Forelimb muscle (tissue), 1 donor: ENCODE data around the gene DDX47. TPM values are rescaled to one million over a fixed set of nuclear protein-coding genes. Genes with fewer than 3 reads are reported as not detected.
"Not testable (repeated sequence)": the region's sequence is repeated elsewhere in the genome, so short reads cannot be mapped to it uniquely, and the experiment has no call there.

ENCODE experiments used
- DNase-seq: peaks from one replicate; pipeline ENCODE4 v3.0.0-alpha.2; 2013; ENCODE audit warnings: low read depth
- polyA plus RNA-seq: library from polyadenylated mRNA; unstranded; fragments of 120-200 nt; gene quantifications from one replicate; pipeline ENCODE4 v1.2.1, GENCODE V29; 2013; ENCODE audit not compliant: insufficient read length

The DDX47 gene
- polyA plus RNA-seq, 1 donor, result 46.5 TPM

DNA sequence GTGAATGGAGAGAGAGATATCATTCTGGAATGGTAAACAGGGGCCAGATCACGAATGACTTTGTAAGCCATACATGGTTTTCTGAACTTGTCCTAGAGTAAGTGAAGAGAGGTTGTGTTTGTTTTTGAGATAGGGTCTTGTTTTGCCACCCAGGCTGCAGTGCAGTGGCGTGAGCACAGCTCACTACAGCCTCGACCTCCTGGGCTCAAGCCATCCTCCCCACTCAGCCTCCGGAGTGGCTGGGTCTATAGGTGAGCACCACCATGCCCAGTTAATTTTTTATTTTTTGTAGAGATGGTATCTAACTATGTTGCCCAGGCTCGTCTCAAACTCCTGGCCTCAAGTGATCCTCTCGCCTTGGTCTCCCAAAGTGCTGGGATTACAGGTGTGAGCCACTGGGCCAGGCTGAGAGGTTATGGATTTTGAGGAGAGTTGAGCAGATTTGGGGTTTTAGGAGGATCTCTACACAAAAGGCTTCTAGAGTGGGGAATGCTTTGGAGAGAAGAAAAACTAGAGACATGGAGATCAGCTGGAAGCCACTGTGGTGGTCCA is 58.5 kb downstream of the DDX47 start:
- no peak for DNase-seq

DNA sequence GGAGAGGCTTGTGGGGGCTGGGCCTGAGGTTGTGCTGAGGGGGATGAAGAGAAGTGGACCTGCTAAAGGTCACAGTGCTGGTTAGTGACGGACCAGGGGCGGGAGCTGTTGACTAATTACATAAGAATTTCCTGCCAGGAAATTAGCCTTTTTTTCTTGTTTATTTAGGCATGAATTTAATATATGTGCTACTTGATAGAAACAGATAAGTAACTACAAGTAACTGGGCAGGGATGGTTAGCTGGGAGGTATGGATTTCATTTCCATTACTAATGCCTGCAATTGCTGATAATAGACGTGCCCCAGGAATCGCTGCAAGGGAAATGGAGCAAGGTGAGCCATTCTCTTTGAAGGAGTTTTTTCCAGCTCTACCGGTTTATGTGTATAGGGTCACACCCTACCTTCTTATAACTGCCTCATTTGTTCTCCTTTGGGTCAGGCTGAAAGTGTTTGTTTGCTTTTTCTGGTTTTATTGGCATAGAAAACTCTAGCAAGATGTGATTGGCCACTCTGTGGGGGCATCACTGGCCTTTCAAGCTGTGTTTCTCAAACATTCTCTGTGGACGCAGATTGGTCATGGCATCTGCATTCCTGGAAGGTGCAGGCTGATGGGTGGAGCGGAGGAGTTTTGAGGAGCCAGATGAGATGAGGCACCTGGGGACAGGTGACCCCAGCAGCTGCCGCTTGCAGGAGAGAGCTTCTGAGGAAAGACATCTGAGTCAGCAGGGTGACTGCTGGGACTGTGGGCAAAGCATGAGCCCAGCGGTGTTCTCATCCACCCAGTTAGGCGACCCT is 59.2 kb downstream of the DDX47 start:
- no peak for DNase-seq

DNA sequence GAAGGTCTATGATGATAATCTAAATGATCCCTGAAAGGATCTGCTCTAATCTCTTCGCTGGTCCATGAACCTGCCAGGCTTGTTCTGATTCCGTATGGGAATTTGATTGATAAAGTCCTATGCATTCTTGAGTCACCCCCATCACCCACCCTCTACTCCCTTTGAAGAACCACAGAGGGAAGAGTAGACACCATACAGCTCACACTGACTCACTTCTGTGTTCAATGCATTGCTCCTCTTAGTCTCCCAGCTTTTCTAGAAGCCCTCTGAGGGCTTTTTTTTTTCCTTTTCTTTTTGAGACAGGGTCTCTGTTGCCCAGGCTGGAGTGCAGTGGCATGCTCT is 59.8 kb downstream of the DDX47 start:
- DNase-seq, result no peak

DNA sequence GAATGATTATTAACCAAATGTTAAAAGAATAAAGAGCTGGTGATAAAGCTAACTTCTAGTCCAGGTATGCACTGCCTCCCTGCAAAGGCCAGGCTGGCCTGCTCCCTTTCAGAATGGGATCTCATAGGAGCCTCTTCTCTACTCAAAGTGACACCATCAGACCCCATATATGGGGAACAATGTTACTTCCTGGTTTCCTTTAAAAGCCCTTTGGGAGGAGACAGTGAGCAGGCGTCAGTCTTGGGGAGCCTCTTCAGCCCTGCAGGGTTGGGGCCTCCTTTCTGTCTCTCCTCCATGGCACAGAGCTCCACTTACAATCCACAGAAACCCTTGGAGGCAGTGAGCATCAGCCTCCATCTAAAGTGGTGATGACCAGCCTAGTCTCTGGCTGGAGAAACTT is 60.9 kb downstream of the DDX47 start:
- no peak for DNase-seq

DNA sequence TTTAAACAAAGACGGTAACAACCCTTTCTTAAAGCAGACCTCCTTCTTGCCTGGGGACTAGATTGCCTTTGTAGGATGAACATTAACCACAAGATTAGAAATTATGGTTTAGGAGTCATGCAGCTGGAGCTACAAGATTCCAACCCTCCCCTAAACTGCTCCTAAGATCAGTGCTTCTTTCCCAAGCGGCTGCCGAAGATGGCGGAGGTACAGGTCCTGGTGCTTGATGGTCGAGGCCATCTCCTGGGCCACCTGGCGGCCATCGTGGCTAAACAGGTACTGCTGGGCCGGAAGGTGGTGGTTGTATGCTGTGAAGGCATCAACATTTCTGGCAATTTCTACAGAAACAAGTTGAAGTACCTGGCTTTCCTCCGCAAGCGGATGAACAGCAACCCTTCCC is 62.2 kb downstream of the DDX47 start:
- not testable (repeated sequence) for DNase-seq

DNA sequence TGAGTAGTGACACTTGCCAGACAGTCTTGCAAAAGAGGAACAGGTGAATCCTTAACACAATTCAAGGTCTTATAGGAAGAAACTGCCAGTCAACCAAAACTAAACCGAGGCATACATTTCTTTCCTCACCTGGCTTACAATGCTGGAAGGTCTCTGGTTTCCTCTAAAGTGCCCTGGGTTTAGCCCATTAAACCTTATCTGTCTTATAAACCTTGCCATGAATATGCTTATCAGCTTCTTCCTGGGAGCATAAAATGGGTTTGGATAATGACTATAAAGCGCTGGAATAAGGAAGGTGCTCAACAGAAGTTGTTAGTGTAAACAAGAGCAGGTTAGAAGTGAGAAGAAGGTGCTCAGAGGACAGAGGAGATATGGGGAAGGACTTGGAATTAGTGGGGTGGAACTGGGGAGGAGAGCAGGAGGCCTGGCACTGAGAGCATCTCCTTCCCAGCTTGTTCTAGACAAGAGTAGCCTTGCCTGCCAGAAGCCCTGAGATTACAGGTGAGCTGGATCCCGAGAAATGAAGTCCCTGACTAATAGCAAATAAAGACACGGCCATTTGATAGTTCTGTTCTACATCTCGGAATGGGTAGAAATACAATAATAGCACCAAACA is 64.1 kb downstream of the DDX47 start:
- DNase-seq, result no peak

DNA sequence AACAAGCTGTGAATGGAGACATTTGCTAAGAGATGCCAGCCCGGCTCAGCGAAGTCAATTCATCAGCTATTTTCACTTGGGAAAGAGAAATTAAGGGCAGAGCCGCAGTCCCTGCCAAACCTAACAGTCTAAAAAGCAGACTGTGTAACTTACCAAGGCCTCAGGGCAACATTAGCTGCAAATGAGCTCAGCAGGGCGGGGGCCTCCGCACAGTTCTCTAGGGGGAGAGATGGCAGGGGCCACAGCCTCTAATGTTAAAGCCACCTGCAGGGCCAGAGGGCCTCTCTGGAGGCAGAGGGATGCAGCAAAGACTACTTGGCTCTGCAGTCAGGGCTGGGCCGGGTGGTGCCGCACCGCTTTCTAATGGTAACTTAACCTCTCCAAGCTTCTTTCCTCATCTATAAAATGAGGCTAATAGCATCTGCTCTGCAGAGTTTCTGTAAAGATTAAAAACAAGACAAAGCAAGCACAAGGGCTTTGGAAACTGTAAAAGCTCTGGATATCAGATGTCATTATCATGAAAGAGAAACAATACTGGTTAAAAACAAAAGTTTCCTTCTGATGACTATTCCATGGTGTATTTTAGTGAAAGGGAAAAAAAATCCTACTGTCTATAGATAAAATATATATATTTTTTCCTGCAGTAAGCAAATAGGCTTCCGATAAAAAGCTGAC is 64.8 kb downstream of the DDX47 start:
- no peak for DNase-seq

Other genes starting within 250 kb of the DDX47 start
- 10.0 TPM for gene CREBL2, start 201.5 kb upstream of the DDX47 start, polyA plus RNA-seq
- 0.75 TPM for gene GPR19, start 117.2 kb upstream of the DDX47 start, polyA plus RNA-seq
- gene CDKN1B, start 96.0 kb upstream of the DDX47 start, polyA plus RNA-seq, result 45.3 TPM
- 7.3 TPM for gene APOLD1, start 27.7 kb upstream of the DDX47 start, polyA plus RNA-seq
- 1.9 TPM for gene GPRC5A, start 78.2 kb downstream of the DDX47 start, polyA plus RNA-seq
- 0.32 TPM for gene GPRC5D, start 138.8 kb downstream of the DDX47 start, polyA plus RNA-seq
- 34.4 TPM for gene HEBP1, start 186.9 kb downstream of the DDX47 start, polyA plus RNA-seq
- 4.0 TPM for gene FAM234B, start 231.0 kb downstream of the DDX47 start, polyA plus RNA-seq